ENCODE results near the gene KAT14.
"Not testable (repeated sequence)": the region's sequence is repeated elsewhere in the genome, so short reads cannot be mapped to it uniquely, and the experiment has no call there.

Gene KAT14

GRCh38 chr20:18176318-18176785 is 38.7 kb downstream of the KAT14 start:
- Histone ChIP-seq H3K27ac (ENCODE audit: low read depth, low read length) (no peak overlapping the region), H2BK120ac (ENCODE audit: insufficient read depth, low read length, poor library complexity) (no peak overlapping the region), H3K4ac (ENCODE audit: low read depth, low read length) (peak overlapping the region; percentile 41), H4K91ac (ENCODE audit: low read depth, low read length) (no peak overlapping the region), H3K27me3 (ENCODE audit: insufficient read depth, low read length) (no peaks in the 10 kb centered on the region), H2BK12ac (ENCODE audit: low read length) (no peak overlapping the region), H3K9me3 (ENCODE audit: insufficient read depth, low read depth, low read length) (no peaks in the 10 kb centered on the region), H4K12ac (ENCODE audit: low read depth, low read length) (peak overlapping the region; percentile 27), H3K18ac (ENCODE audit: low read length) (peak overlapping the region; percentile 13), H3K4me1 (ENCODE audit: control insufficient read depth in 1 of 2, insufficient read depth in 2 of 2, low read length in 2 of 2) (no peaks in the 10 kb centered on the region), H2BK5ac (ENCODE audit: low read depth, low read length, poor library complexity) (no peak overlapping the region), H3K4me3 (ENCODE audit: low read depth, low read length) (no peak overlapping the region), H3K9ac (ENCODE audit: low read length) (no peak overlapping the region), H3K23ac (ENCODE audit: low read length) (no peak overlapping the region), H3K79me2 (ENCODE audit: control insufficient read depth, insufficient read depth, low read length, poor library complexity) (peaks cover 2% of the 10 kb centered on the region), H3K79me1 (ENCODE audit: low read length) (peaks cover 3% of the 10 kb centered on the region), H2AFZ (ENCODE audit: insufficient read depth, low read length, poor library complexity) (no peak overlapping the region), H4K8ac (ENCODE audit: low read depth, low read length) (peak overlapping the region; percentile 26), H3K14ac (ENCODE audit: low read length) (no peak overlapping the region), H3K36me3 (ENCODE audit: control insufficient read depth in 1 of 2, insufficient read depth in 2 of 2, low read length in 2 of 2) (peaks cover 5 to 12% of the 10 kb centered on the region in 2 experiments), H2AK5ac (ENCODE audit: low read length) (no peak overlapping the region), H3K4me2 (ENCODE audit: low read length) (no peak overlapping the region)
- no CpG with 5 or more reads among the region's 8 CpGs for WGBS (ENCODE audit: extremely low coverage, insufficient coverage, insufficient read length)
- no peak for DNase-seq

- H2BK12ac ChIP-seq (ENCODE audit: low read length); DNase-seq; H2BK120ac ChIP-seq (ENCODE audit: insufficient read depth, low read length, poor library complexity); H4K8ac ChIP-seq (ENCODE audit: low read depth, low read length); H3K18ac ChIP-seq (ENCODE audit: low read length); H3K9ac ChIP-seq (ENCODE audit: low read length); H3K9me3 ChIP-seq (ENCODE audit: insufficient read depth, low read depth, low read length); H4K91ac ChIP-seq (ENCODE audit: low read depth, low read length); H2AFZ ChIP-seq (ENCODE audit: insufficient read depth, low read length, poor library complexity); H3K14ac ChIP-seq (ENCODE audit: low read length); H3K27me3 ChIP-seq (ENCODE audit: insufficient read depth, low read length); H3K23ac ChIP-seq (ENCODE audit: low read length); H3K4me1 ChIP-seq (ENCODE audit: control insufficient read depth in 1 of 2, insufficient read depth in 2 of 2, low read length in 2 of 2); H3K79me2 ChIP-seq (ENCODE audit: control insufficient read depth, insufficient read depth, low read length, poor library complexity); H2AK5ac ChIP-seq (ENCODE audit: low read length); H2BK5ac ChIP-seq (ENCODE audit: low read depth, low read length, poor library complexity); H3K4ac ChIP-seq (ENCODE audit: low read depth, low read length); H3K4me2 ChIP-seq (ENCODE audit: low read length); H4K12ac ChIP-seq (ENCODE audit: low read depth, low read length); H3K4me3 ChIP-seq (ENCODE audit: low read depth, low read length); H3K27ac ChIP-seq (ENCODE audit: low read depth, low read length); H3K79me1 ChIP-seq (ENCODE audit: low read length): not testable (repeated sequence)
- peaks cover 10 to 31% of the 10 kb centered on the region in 2 experiments for H3K36me3 ChIP-seq (ENCODE audit: control insufficient read depth in 1 of 2, insufficient read depth in 2 of 2, low read length in 2 of 2)
These were observed 42.7 kb downstream of the KAT14 start for GRCh38 chr20:18180366-18180765.

GRCh38 chr20:18180815-18181214 is 43.2 kb downstream of the KAT14 start:
- no CpG with 5 or more reads among the region's 1 CpG for WGBS (ENCODE audit: extremely low coverage, insufficient coverage, insufficient read length)
- Histone ChIP-seq H3K4ac (ENCODE audit: low read depth, low read length) (no peak overlapping the region), H3K27ac (ENCODE audit: low read depth, low read length) (no peak overlapping the region), H3K79me2 (ENCODE audit: control insufficient read depth, insufficient read depth, low read length, poor library complexity) (peaks cover 2% of the 10 kb centered on the region), H2BK12ac (ENCODE audit: low read length) (no peak overlapping the region), H3K18ac (ENCODE audit: low read length) (no peak overlapping the region), H2AFZ (ENCODE audit: insufficient read depth, low read length, poor library complexity) (no peak overlapping the region), H4K12ac (ENCODE audit: low read depth, low read length) (no peak overlapping the region), H4K91ac (ENCODE audit: low read depth, low read length) (no peak overlapping the region), H3K23ac (ENCODE audit: low read length) (no peak overlapping the region), H3K9ac (ENCODE audit: low read length) (no peak overlapping the region), H3K14ac (ENCODE audit: low read length) (no peak overlapping the region), H4K8ac (ENCODE audit: low read depth, low read length) (no peak overlapping the region), H2AK5ac (ENCODE audit: low read length) (no peak overlapping the region), H3K4me2 (ENCODE audit: low read length) (no peak overlapping the region), H3K79me1 (ENCODE audit: low read length) (peaks cover 3% of the 10 kb centered on the region), H3K4me1 (ENCODE audit: control insufficient read depth in 1 of 2, insufficient read depth in 2 of 2, low read length in 2 of 2) (no peaks in the 10 kb centered on the region), H2BK120ac (ENCODE audit: insufficient read depth, low read length, poor library complexity) (no peak overlapping the region), H3K9me3 (ENCODE audit: insufficient read depth, low read depth, low read length) (no peaks in the 10 kb centered on the region), H3K4me3 (ENCODE audit: low read depth, low read length) (no peak overlapping the region), H2BK5ac (ENCODE audit: low read depth, low read length, poor library complexity) (no peak overlapping the region), H3K27me3 (ENCODE audit: insufficient read depth, low read length) (no peaks in the 10 kb centered on the region), H3K36me3 (ENCODE audit: control insufficient read depth in 1 of 2, insufficient read depth in 2 of 2, low read length in 2 of 2) (peaks cover 10 to 32% of the 10 kb centered on the region in 2 experiments)
- no peak for DNase-seq

GRCh38 chr20:18187020-18187419 is 49.4 kb downstream of the KAT14 start:
- no peak overlapping the region for H3K4me2 ChIP-seq (ENCODE audit: low read length)
- no CpG with 5 or more reads among the region's 5 CpGs for WGBS (ENCODE audit: extremely low coverage, insufficient coverage, insufficient read length)
- H3K4me1 ChIP-seq (ENCODE audit: control insufficient read depth in 1 of 2, insufficient read depth in 2 of 2, low read length in 2 of 2) = peaks cover 0 to 3% of the 10 kb centered on the region in 2 experiments
- H4K91ac ChIP-seq (ENCODE audit: low read depth, low read length) = no peak overlapping the region
- H3K23ac ChIP-seq (ENCODE audit: low read length) = no peak overlapping the region
- no peak overlapping the region for H3K18ac ChIP-seq (ENCODE audit: low read length)
- H3K36me3 ChIP-seq (ENCODE audit: control insufficient read depth in 1 of 2, insufficient read depth in 2 of 2, low read length in 2 of 2) = peaks cover 18 to 36% of the 10 kb centered on the region in 2 experiments
- no peak overlapping the region for H2BK12ac ChIP-seq (ENCODE audit: low read length)
- H3K4ac ChIP-seq (ENCODE audit: low read depth, low read length) = no peak overlapping the region
- DNase-seq = peak; percentile 89 to 99
- H2AK5ac ChIP-seq (ENCODE audit: low read length) = no peak overlapping the region
- no peak overlapping the region for H3K9ac ChIP-seq (ENCODE audit: low read length)
- H3K9me3 ChIP-seq (ENCODE audit: insufficient read depth, low read depth, low read length) = no peaks in the 10 kb centered on the region
- no peaks in the 10 kb centered on the region for H3K79me1 ChIP-seq (ENCODE audit: low read length)
- H2BK5ac ChIP-seq (ENCODE audit: low read depth, low read length, poor library complexity) = no peak overlapping the region
- H3K79me2 ChIP-seq (ENCODE audit: control insufficient read depth, insufficient read depth, low read length, poor library complexity) = no peaks in the 10 kb centered on the region
- H2AFZ ChIP-seq (ENCODE audit: insufficient read depth, low read length, poor library complexity) = no peak overlapping the region
- H3K14ac ChIP-seq (ENCODE audit: low read length) = no peak overlapping the region
- no peak overlapping the region for H3K4me3 ChIP-seq (ENCODE audit: low read depth, low read length)
- no peaks in the 10 kb centered on the region for H3K27me3 ChIP-seq (ENCODE audit: insufficient read depth, low read length)
- H4K12ac ChIP-seq (ENCODE audit: low read depth, low read length) = no peak overlapping the region
- H4K8ac ChIP-seq (ENCODE audit: low read depth, low read length) = no peak overlapping the region
- H2BK120ac ChIP-seq (ENCODE audit: insufficient read depth, low read length, poor library complexity) = no peak overlapping the region
- H3K27ac ChIP-seq (ENCODE audit: low read depth, low read length) = no peak overlapping the region
